A549 (cell line): ENCODE measurements around the gene NUP58. TPM values are rescaled to one million over a fixed set of nuclear protein-coding genes. Genes with fewer than 3 reads are reported as not detected.
"Not testable (repeated sequence)": the region's sequence is repeated elsewhere in the genome, so short reads cannot be mapped to it uniquely, and the experiment has no call there.

ENCODE experiments used
- ATAC-seq, 2 experiments: fragments of 200-7000 bp in 1 of 2; fragments of >200 bp in 1 of 2; cut with Nextera tagmentation in 1 of 2; cut with Tn5 transposase in 1 of 2; 3 replicates each; pipeline versions ENCODE4 v1.8.0 to v1.9.1; 2018 to 2020; ENCODE audit warnings: mild to moderate bottlenecking in 1 of 2, moderate library complexity in 1 of 2
- CTCF ChIA-PET: fragments of 300-600 bp; sonication (Branson Sonifier 250); formaldehyde crosslinking; extraction: SDS; loops from one replicate; lab custom pipeline; 2021; ENCODE audit warnings: antibody characterized with exemption, inconsistent platforms; lab: Yijun Ruan, JAX
- POLR2A ChIA-PET: fragments of 350-600 bp; formaldehyde crosslinking; extraction: SDS; loops from one replicate; lab custom pipeline; 2021; ENCODE audit warnings: antibody characterized with exemption, inconsistent platforms; lab: Yijun Ruan, JAX
- DNase-seq, 2 experiments: peaks; one replicate each; pipeline versions ENCODE4 v3.0.0 to v3.0.0-alpha.2; 2011 to 2016; ENCODE audit warnings: low read depth in 1 of 2, low spot score in 1 of 2
- FAIRE-seq: peaks from 2 replicates; lab custom pipeline; 2011; peaks lifted over from hg19 to GRCh38; lab: Jason Lieb, UNC
- H3K27ac ChIP-seq, 2 experiments: fragments of >200 bp; sonication (Bioruptor Twin); formaldehyde crosslinking; 3 replicates each; pipeline ENCODE4 v1.5.1; 2016 to 2017
- H3K4me1 ChIP-seq: fragments of >200 bp; sonication (Bioruptor Twin); formaldehyde crosslinking; 3 replicates; pipeline ENCODE4 v1.6.1; 2016
- H3K4me2 ChIP-seq: fragments of >200 bp; sonication (Bioruptor Twin); formaldehyde crosslinking; 3 replicates; pipeline ENCODE4 v1.6.1; 2016
- H3K4me3 ChIP-seq: fragments of >200 bp; sonication (Bioruptor Twin); formaldehyde crosslinking; 3 replicates; pipeline ENCODE4 v1.5.1; 2016
- H3K9me3 ChIP-seq: fragments of >200 bp; sonication (Bioruptor Twin); formaldehyde crosslinking; 3 replicates; pipeline ENCODE4 v1.6.1; 2016
- CHD4 ChIP-seq: fragments of 200-600 bp; sonication (generic); IDR thresholded peaks from 2 replicates; pipeline ENCODE4 v1.6.1; 2016; ENCODE audit warnings: antibody characterized with exemption, mild to moderate bottlenecking, borderline replicate concordance
- ELK1 ChIP-seq: fragments of 150-350 bp; IDR thresholded peaks from 2 replicates; pipeline ENCODE4 v1.6.1; 2014; ENCODE audit warnings: low read depth, mild to moderate bottlenecking, low read length
- FOSB ChIP-seq: fragments of 250-450 bp; sonication (Bioruptor Pico); IDR thresholded peaks from 2 replicates; pipeline ENCODE4 v1.5.0; 2020; ENCODE audit warnings: mild to moderate bottlenecking, moderate library complexity
- FOSL2 ChIP-seq, 2 experiments: fragments of 450-650 bp in 1 of 2; fragments of >200 bp in 1 of 2; sonication (Bioruptor Twin) in 1 of 2; formaldehyde crosslinking; IDR thresholded peaks; 2 replicates each; pipeline versions ENCODE4 v1.5.0 to v1.6.1; 2016 to 2020; ENCODE audit warnings: mild to moderate bottlenecking in 1 of 2, moderate library complexity in 1 of 2
- GATA3 ChIP-seq: IDR thresholded peaks from 2 replicates; pipeline ENCODE4 v1.6.1; 2012; ENCODE audit warnings: borderline replicate concordance
- HOXA7 ChIP-seq: fragments of 250-450 bp; sonication (Bioruptor Pico); IDR thresholded peaks from 2 replicates; pipeline ENCODE4 v1.5.0; 2020; ENCODE audit warnings: mild to moderate bottlenecking, moderate library complexity
- HOXB13 ChIP-seq: fragments of 250-450 bp; sonication (Bioruptor Pico); IDR thresholded peaks from 2 replicates; pipeline ENCODE4 v1.5.0; 2020; ENCODE audit warnings: low read depth, mild to moderate bottlenecking, moderate library complexity
- HOXB5 ChIP-seq: fragments of 250-450 bp; sonication (Bioruptor Pico); IDR thresholded peaks from 2 replicates; pipeline ENCODE4 v1.5.0; 2020; ENCODE audit warnings: mild to moderate bottlenecking, moderate library complexity
- JUN ChIP-seq, 2 experiments: fragments of >200 bp; sonication (Bioruptor Twin); formaldehyde crosslinking; IDR thresholded peaks; 2 replicates in 1 of 2; 3 replicates in 1 of 2; pipeline ENCODE4 v1.6.1; 2016 to 2017
- KDM5A ChIP-seq: fragments of 200-600 bp; sonication (generic); IDR thresholded peaks from 2 replicates; pipeline ENCODE4 v1.6.1; 2016; ENCODE audit warnings: antibody characterized with exemption, mild to moderate bottlenecking
- MAFK ChIP-seq: fragments of 450-650 bp; IDR thresholded peaks from 2 replicates; pipeline ENCODE4 v1.6.1; 2014; ENCODE audit not compliant: partially characterized antibody
- NPAS2 ChIP-seq: fragments of 250-450 bp; sonication (Bioruptor Pico); IDR thresholded peaks from 2 replicates; pipeline ENCODE4 v1.8.0; 2022; ENCODE audit warnings: mild to moderate bottlenecking, moderate library complexity, borderline replicate concordance
- PHF8 ChIP-seq: fragments of 200-600 bp; sonication (generic); IDR thresholded peaks from 2 replicates; pipeline ENCODE4 v1.6.1; 2016; ENCODE audit warnings: low read depth, mild to moderate bottlenecking, antibody characterized with exemption, moderate library complexity, borderline replicate concordance
- POLR2AphosphoS2 ChIP-seq: conservative IDR thresholded peaks from 2 replicates; pipeline ENCODE4 v1.6.1; 2012; ENCODE audit warnings: low read length, improper control_type of control experiment, inconsistent platforms
- SMC3 ChIP-seq: fragments of >200 bp; sonication (Bioruptor Twin); formaldehyde crosslinking; IDR thresholded peaks from 3 replicates; pipeline ENCODE4 v1.6.1; 2018; ENCODE audit warnings: inconsistent platforms
- USF2 ChIP-seq: fragments of 450-650 bp; IDR thresholded peaks from 2 replicates; pipeline ENCODE4 v1.6.1; 2014; ENCODE audit warnings: antibody characterized with exemption
- ZFP36 ChIP-seq: fragments of 450-650 bp; IDR thresholded peaks from 2 replicates; pipeline ENCODE4 v1.6.1; 2014; ENCODE audit warnings: borderline replicate concordance; ENCODE audit not compliant: partially characterized antibody
- ZNF302 ChIP-seq: fragments of 250-450 bp; sonication (Bioruptor Pico); IDR thresholded peaks from 2 replicates; pipeline ENCODE4 v1.9.0; 2021; ENCODE audit warnings: inconsistent platforms, mild to moderate bottlenecking, moderate library complexity
- WGBS: methylation state at CpG from one replicate; pipeline ENCODE4 v1.1.6; 2017; ENCODE audit errors: missing lambda C conversion rate; 5-methylcytosine and 5-hydroxymethylcytosine counted together
- polyA plus RNA-seq, 4 experiments: library from polyadenylated mRNA; depleted of rRNA in 3 of 4; stranded (reverse); fragments of >200 nt; fragmentation: RNase III in 1 of 4; extraction: RNeasy Plus Mini Kit Qiagen cat#74134 plus additional on column Dnase treatment in 1 of 4; gene quantifications; 2 replicates in 3 of 4; 3 replicates in 1 of 4; pipeline ENCODE4 v1.2.3, GENCODE V29; 2011 to 2017
- TF ChIP-seq, protein P1 (sequence below): fragments of 250-450 bp; sonication (Bioruptor Pico); IDR thresholded peaks from 2 replicates; pipeline ENCODE4 v1.5.0; 2020; ENCODE audit warnings: low read depth, mild to moderate bottlenecking, moderate library complexity
- TF ChIP-seq, protein P2 (sequence below): IDR thresholded peaks from 2 replicates; pipeline ENCODE4 v1.6.1; 2012

NUP58 gene
- polyA plus RNA-seq, 2 of the 4 experiments (the other 2 are of a cell fraction): 19.6 to 55.6 TPM

DNA sequence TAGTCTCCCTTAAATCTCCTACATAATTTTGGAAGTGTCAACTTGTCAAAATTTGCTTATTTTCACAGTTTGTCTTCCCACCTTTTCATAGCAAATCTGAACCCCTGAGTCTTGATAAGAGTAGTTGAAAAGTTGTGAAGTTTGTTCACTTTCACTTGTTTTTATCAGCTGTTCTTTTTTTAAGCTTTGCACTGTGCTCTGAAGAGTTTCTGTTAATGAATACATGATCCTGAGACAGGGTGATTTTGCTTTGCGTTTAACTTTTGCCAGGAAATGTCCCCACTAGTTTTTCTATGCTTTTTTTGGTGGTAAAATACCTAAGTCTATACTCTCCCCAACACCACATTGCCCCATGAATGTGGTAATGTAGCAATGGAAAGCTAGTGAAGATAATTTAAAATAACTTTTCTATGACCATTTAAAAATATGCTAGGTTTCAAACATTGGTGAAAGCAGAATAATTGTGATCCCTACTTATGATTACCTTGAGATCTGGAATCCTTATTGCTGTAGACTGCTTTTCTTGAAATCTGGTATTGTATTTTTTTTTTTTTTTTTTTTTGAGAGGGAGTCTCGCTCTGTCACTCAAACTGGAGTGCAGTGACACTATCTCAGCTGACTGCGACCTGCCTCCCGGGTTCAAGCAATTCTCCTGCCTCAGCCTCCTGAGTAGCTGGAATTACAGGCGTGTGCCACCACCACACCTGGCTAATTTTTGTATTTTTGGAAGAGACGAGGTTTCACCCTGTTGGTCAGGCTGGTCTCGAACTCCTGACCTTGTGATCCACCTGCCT is 5.4 kb downstream of the NUP58 start:
- POLR2A ChIA-PET: no interaction called here
- Histone ChIP-seq H3K4me2 (no peak overlapping the region), H3K4me3 (no peak overlapping the region), H3K27ac (no peak overlapping the region), H3K9me3 (no peaks in the 10 kb centered on the region), H3K4me1 (peaks cover 12% of the 10 kb centered on the region; the same call in 2 of the 3 replicates)
- no peak for DNase-seq
- ATAC-seq: no peak
- no peak for FAIRE-seq
- CTCF ChIA-PET: no interaction called here
- WGBS: 94% methylated on average over 7 of the region's 7 CpGs
- TF ChIP-seq HOXA7 (no peak), SMC3 (no peak), CHD4 (no peak), HOXB5 (CRISPR knock-in tag) (no peak), FOSL2 (IDR thresholded peaks at IDR 0.05) (no peak), FOSL2 (CRISPR knock-in tag; IDR thresholded peaks at IDR 0.05) (no peak), FOSB (CRISPR knock-in tag) (no peak), ZNF302 (CRISPR knock-in tag) (no peak), PHF8 (no peak), MAFK (no peak), ELK1 (no peak), KDM5A (no peak), POLR2AphosphoS2 (no peak)
- TF ChIP-seq, protein P1, sequence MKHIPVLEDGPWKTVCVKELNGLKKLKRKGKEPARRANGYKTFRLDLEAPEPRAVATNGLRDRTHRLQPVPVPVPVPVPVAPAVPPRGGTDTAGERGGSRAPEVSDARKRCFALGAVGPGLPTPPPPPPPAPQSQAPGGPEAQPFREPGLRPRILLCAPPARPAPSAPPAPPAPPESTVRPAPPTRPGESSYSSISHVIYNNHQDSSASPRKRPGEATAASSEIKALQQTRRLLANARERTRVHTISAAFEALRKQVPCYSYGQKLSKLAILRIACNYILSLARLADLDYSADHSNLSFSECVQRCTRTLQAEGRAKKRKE: no peak

DNA sequence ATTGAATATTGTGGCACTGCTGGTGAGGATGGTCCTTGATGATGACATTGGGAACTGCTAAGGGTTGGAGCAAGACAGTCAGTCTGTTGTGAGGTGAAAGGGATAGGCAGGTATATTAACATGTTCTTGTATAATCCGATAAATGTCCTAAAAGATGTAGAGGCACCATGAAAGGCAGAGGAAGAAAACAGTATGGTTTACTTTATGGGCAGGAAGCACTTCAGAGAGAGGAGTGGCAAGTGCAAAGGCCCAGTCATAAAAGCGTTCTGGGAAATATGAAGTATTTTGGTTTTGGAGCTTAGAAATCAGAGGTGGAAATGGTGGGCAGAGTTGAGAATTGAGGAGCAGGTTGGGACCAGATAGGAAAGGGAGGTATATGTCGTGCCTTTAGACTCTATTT is 9.5 kb downstream of the NUP58 start:
- FAIRE-seq (no peak), ATAC-seq (no peak), DNase-seq (no peak)
- no peaks in the 10 kb centered on the region for H3K9me3 ChIP-seq
- H3K4me2 ChIP-seq: no peak overlapping the region
- ChIA-PET POLR2A (no interaction called here), CTCF (interaction anchor here (0.6 to 2.1 kb wide), 2 partner anchors 9 to 12 kb away, joined by 4 to 5 read pairs; partner anchors contain the start of gene NUP58)
- no peaks in the 10 kb centered on the region for H3K4me1 ChIP-seq
- no peak overlapping the region for H3K4me3 ChIP-seq
- WGBS: 91% methylated on average over 3 of the region's 3 CpGs
- no peak overlapping the region for H3K27ac ChIP-seq
- TF ChIP-seq JUN (IDR thresholded peaks at IDR 0.05): no peak
- no peak for TF ChIP-seq HOXA7
- no peak for TF ChIP-seq GATA3
- no peak for TF ChIP-seq KDM5A
- TF ChIP-seq SMC3: no peak
- TF ChIP-seq HOXB13: no peak
- TF ChIP-seq NPAS2: no peak
- TF ChIP-seq ZFP36: no peak
- TF ChIP-seq, protein P2, sequence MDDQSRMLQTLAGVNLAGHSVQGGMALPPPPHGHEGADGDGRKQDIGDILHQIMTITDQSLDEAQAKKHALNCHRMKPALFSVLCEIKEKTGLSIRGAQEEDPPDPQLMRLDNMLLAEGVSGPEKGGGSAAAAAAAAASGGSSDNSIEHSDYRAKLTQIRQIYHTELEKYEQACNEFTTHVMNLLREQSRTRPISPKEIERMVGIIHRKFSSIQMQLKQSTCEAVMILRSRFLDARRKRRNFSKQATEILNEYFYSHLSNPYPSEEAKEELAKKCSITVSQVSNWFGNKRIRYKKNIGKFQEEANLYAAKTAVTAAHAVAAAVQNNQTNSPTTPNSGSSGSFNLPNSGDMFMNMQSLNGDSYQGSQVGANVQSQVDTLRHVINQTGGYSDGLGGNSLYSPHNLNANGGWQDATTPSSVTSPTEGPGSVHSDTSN: no peak

DNA sequence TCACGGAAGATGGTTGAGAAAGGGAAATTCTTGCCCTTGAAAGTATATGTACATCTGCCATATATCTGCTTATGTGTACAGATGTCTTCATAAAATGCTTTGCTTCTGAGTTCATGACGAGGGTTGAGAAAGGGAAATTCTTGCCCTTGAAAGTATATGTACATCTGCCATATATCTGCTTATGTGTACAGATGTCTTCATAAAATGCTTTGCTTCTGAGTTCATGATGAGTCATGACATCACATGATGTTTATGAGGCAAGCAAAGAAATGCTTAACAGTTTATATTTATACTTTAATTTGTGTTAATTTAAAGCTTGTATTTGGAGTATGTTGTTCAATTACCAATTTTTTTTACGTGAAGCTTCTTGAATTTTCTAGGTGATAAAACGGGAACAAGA is 17.5 kb downstream of the NUP58 start:
- POLR2A ChIA-PET; H3K4me3 ChIP-seq; TF ChIP-seq FOSL2 (IDR thresholded peaks at IDR 0.05): not testable (repeated sequence)
- ATAC-seq (peak; percentile 13 to 45; a peak in 4 of 6 replicates), DNase-seq (peak in 1 of 2 experiments; percentile 22)
- H3K27ac ChIP-seq: peak overlapping the region in 1 of 2 experiments; percentile 36; a peak in 1 of 6 replicates
- 61% methylated on average over 4 of the region's 4 CpGs for WGBS
- TF ChIP-seq MAFK: peak; percentile 11
- TF ChIP-seq USF2: peak; percentile 11; the same call in 1 of the 2 replicates
- peak; percentile 80 for TF ChIP-seq FOSL2 (CRISPR knock-in tag; IDR thresholded peaks at IDR 0.05)
- TF ChIP-seq, all 56 proteins: peak for 3; not testable (repeated sequence) for 53
- CTCF ChIA-PET, H3K9me3 ChIP-seq: not testable (repeated sequence)
- peak overlapping the region; percentile 20; the same call in 2 of the 3 replicates for H3K4me2 ChIP-seq
- peak; percentile 49 for FAIRE-seq
- H3K4me1 ChIP-seq: peaks cover 25% of the 10 kb centered on the region
